Measurements from ENCODE around the gene LIN7A.

GRCh38 chr12:80881106-80881505 is 56.6 kb downstream of the LIN7A start:
- TF ChIP-seq, protein P1, sequence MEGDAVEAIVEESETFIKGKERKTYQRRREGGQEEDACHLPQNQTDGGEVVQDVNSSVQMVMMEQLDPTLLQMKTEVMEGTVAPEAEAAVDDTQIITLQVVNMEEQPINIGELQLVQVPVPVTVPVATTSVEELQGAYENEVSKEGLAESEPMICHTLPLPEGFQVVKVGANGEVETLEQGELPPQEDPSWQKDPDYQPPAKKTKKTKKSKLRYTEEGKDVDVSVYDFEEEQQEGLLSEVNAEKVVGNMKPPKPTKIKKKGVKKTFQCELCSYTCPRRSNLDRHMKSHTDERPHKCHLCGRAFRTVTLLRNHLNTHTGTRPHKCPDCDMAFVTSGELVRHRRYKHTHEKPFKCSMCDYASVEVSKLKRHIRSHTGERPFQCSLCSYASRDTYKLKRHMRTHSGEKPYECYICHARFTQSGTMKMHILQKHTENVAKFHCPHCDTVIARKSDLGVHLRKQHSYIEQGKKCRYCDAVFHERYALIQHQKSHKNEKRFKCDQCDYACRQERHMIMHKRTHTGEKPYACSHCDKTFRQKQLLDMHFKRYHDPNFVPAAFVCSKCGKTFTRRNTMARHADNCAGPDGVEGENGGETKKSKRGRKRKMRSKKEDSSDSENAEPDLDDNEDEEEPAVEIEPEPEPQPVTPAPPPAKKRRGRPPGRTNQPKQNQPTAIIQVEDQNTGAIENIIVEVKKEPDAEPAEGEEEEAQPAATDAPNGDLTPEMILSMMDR (conservative IDR thresholded peaks at IDR 0.05; ENCODE audit: low read length) = no peak
- TF ChIP-seq EZH2phosphoT487 (IDR thresholded peaks at IDR 0.05; ENCODE audit: borderline replicate concordance) = no peak
